Duodenal mucosa (tissue), 2 donors: Measurements from ENCODE around the gene SLC3A2.

Experiments used
- H3K27ac ChIP-seq: one replicate; pipeline ENCODE4 v1.7.0; 2013; ENCODE audit warnings: low read depth, low read length
- H3K27me3 ChIP-seq, 2 donors: one replicate each; pipeline ENCODE4 v1.7.0; 2013; ENCODE audit warnings: low read length in 2 of 2, control low read depth in 1 of 2; ENCODE audit not compliant: insufficient read depth in 2 of 2, control insufficient read depth in 1 of 2
- H3K36me3 ChIP-seq, 2 donors: one replicate each; pipeline ENCODE4 v1.7.0; 2013; ENCODE audit warnings: low read length in 2 of 2, control low read depth in 1 of 2; ENCODE audit not compliant: insufficient read depth in 2 of 2, control insufficient read depth in 1 of 2
- H3K4me1 ChIP-seq, 2 donors: one replicate each; pipeline ENCODE4 v1.7.0; 2013; ENCODE audit warnings: low read length in 2 of 2, control low read depth in 1 of 2; ENCODE audit not compliant: insufficient read depth in 2 of 2, control insufficient read depth in 1 of 2
- H3K4me3 ChIP-seq, 2 donors: one replicate each; pipeline ENCODE4 v1.7.0; 2013; ENCODE audit warnings: low read length in 2 of 2, low read depth in 1 of 2
- H3K9ac ChIP-seq, 2 donors: one replicate each; pipeline ENCODE4 v1.7.0; 2013; ENCODE audit warnings: low read length in 2 of 2, low read depth in 1 of 2
- H3K9me3 ChIP-seq, 2 donors: one replicate each; pipeline ENCODE4 v1.7.0; 2013; ENCODE audit warnings: low read length in 2 of 2, control low read depth in 1 of 2; ENCODE audit not compliant: control insufficient read depth in 1 of 2

The SLC3A2 gene

DNA sequence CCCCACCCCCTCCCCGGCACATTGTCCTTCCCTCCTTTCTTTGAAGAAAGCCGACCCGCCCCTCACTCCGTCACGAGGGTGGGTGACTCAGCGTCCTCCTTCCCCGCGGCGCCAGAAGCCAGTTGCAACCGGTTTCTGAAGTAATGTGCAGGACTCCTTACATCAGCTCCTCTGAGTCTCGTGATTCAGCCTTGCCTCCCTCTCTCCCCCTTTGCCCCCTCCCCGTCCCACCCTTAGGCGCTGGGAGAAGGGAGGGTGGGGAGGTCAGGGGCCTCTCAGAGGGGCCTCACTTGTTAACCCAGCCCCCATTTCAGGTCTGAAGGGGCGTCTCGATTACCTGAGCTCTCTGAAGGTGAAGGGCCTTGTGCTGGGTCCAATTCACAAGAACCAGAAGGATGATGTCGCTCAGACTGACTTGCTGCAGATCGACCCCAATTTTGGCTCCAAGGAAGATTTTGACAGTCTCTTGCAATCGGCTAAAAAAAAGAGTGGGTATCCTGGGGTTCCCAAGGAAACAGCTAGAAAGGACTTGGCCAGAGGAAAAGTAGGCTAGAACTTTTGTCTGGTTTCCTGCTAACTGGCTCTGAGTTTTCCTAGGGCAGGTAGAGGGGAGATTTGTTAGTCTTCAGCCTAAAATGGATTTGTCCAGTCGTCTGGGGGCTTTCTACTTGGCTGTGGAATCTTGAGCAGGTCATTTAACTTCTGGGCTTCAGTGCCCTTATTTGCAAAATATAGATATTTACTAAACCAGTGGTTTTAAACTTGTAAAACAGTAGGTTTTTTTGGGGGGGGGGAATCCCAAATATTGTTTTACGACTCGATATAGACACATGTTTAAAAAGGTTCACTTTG is 1.1 kb downstream of the SLC3A2 start:
- Histone ChIP-seq H3K27me3 (no peaks in the 10 kb centered on the region), H3K4me1 (peaks cover 35 to 46% of the 10 kb centered on the region in 2 donors), H3K9me3 (no peaks in the 10 kb centered on the region), H3K36me3 (peaks cover 29 to 45% of the 10 kb centered on the region in 2 donors), H3K9ac (peak overlapping the region; percentile 100), H3K27ac (peak overlapping the region; percentile 100), H3K4me3 (peak overlapping the region; percentile 93 to 99)

DNA sequence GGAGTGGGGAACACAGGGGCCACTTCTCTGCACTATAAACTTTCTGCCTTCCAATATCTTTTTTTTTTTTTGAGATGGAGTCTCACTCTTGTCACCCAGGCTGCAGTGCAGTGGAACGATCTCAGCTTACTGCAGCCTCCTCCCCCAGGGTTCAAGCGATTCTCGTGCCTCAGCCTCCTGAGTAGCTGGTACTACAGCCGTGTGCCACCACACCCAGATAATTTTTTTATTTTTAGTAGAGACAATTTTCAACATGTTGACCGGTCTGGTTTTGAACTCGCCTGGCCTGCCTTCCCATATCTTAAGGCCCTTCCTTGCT is 1.7 kb downstream of the SLC3A2 start:
- peaks cover 35 to 46% of the 10 kb centered on the region in 2 donors for H3K4me1 ChIP-seq
- H3K27me3 ChIP-seq: no peaks in the 10 kb centered on the region
- H3K9me3 ChIP-seq: no peaks in the 10 kb centered on the region
- peak overlapping the region; percentile 100 for H3K9ac ChIP-seq
- peak overlapping the region; percentile 93 to 99 for H3K4me3 ChIP-seq
- H3K36me3 ChIP-seq: peaks cover 29 to 51% of the 10 kb centered on the region in 2 donors
- H3K27ac ChIP-seq: no peak overlapping the region

DNA sequence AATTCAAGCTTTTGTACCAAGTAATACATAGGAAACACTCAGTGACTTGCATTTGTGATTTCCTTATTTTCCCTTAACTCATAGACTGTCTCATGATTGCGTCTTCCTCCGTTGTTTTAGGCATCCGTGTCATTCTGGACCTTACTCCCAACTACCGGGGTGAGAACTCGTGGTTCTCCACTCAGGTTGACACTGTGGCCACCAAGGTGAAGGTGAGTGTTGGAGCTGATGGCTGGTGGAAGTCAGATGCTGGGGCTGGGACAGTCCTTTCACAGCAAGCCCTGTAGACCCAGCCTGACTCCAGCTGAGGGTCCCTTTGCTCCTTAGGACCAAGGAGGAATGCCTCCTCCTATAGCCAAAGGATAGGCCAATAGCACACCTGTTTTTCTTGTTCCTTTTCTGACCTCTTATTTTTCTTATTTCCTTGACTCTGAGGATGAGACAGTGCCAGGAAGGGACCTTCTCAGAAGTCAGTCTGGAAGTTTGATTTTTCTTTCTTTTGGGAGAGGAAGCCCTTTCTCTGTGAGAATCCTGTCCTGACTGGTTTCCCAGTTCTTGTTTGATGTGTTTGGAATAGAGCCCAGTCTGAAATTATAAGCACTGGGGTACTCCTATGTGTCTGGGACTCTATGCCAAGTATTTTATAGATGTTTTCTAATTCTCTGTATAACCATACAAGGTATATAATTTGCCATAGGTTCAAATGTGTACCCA is 2.2 kb downstream of the SLC3A2 start:
- Histone ChIP-seq H3K27ac (peak overlapping the region; percentile 33), H3K4me1 (peaks cover 36 to 50% of the 10 kb centered on the region in 2 donors), H3K4me3 (peak overlapping the region; percentile 93 to 99), H3K9me3 (no peaks in the 10 kb centered on the region), H3K27me3 (no peaks in the 10 kb centered on the region), H3K9ac (peak overlapping the region; percentile 100), H3K36me3 (peaks cover 33 to 56% of the 10 kb centered on the region in 2 donors)

DNA sequence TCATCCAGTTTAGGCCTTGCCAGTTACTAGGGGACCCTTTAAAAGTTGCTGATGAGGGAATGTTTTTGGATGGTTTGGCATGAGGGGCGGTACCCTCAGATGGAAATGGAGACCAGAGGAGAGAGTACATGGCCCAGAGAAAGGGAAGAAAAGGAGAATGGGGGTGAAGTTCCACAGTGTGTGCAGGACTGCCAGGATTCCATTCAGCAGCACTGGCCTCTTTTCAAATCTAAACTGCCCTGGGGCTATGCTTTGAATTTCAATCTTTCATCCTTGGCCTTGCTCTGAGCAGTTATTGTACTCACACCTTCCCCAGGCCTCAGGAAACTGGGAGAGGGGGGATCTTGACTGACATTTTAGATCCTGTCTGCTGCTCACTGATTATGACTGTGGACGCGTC is 3.0 kb downstream of the SLC3A2 start:
- H3K27ac ChIP-seq: no peak overlapping the region
- peaks cover 40 to 63% of the 10 kb centered on the region in 2 donors for H3K36me3 ChIP-seq
- H3K9ac ChIP-seq: peak overlapping the region; percentile 5 to 100
- H3K9me3 ChIP-seq: no peaks in the 10 kb centered on the region
- peak overlapping the region in 1 of 2 donors; percentile 93 for H3K4me3 ChIP-seq
- H3K4me1 ChIP-seq: peaks cover 43 to 58% of the 10 kb centered on the region in 2 donors
- no peaks in the 10 kb centered on the region for H3K27me3 ChIP-seq

DNA sequence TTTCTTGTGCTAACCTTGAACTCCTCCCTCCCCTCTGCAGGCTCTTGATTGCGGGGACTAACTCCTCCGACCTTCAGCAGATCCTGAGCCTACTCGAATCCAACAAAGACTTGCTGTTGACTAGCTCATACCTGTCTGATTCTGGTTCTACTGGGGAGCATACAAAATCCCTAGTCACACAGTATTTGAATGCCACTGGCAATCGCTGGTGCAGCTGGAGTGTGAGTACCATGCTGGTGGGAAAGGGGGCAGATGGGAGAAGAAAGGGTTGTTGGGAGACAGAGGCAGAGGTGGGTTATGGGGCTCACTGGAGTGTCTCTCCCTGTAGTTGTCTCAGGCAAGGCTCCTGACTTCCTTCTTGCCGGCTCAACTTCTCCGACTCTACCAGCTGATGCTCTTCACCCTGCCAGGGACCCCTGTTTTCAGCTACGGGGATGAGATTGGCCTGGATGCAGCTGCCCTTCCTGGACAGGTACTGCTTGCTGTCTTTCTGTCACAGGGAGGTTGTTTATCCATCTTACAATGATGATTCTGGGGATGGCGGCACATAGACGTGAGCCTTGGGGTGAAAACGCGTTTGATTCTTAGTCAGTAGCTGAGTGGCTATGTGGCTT is 4.5 kb downstream of the SLC3A2 start:
- no peak overlapping the region for H3K27ac ChIP-seq
- no peaks in the 10 kb centered on the region for H3K9me3 ChIP-seq
- H3K27me3 ChIP-seq: no peaks in the 10 kb centered on the region
- H3K4me3 ChIP-seq: no peak overlapping the region
- H3K36me3 ChIP-seq: peaks cover 49 to 73% of the 10 kb centered on the region in 2 donors
- H3K9ac ChIP-seq: no peak overlapping the region
- peaks cover 49 to 61% of the 10 kb centered on the region in 2 donors for H3K4me1 ChIP-seq

DNA sequence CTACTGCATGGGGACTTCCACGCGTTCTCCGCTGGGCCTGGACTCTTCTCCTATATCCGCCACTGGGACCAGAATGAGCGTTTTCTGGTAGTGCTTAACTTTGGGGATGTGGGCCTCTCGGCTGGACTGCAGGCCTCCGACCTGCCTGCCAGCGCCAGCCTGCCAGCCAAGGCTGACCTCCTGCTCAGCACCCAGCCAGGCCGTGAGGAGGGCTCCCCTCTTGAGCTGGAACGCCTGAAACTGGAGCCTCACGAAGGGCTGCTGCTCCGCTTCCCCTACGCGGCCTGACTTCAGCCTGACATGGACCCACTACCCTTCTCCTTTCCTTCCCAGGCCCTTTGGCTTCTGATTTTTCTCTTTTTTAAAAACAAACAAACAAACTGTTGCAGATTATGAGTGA is 7.7 kb downstream of the SLC3A2 start:
- Histone ChIP-seq H3K4me3 (no peak overlapping the region), H3K27me3 (no peaks in the 10 kb centered on the region), H3K9ac (no peak overlapping the region), H3K27ac (no peak overlapping the region), H3K9me3 (no peaks in the 10 kb centered on the region), H3K36me3 (peaks cover 43 to 62% of the 10 kb centered on the region in 2 donors), H3K4me1 (peaks cover 45 to 65% of the 10 kb centered on the region in 2 donors)

DNA sequence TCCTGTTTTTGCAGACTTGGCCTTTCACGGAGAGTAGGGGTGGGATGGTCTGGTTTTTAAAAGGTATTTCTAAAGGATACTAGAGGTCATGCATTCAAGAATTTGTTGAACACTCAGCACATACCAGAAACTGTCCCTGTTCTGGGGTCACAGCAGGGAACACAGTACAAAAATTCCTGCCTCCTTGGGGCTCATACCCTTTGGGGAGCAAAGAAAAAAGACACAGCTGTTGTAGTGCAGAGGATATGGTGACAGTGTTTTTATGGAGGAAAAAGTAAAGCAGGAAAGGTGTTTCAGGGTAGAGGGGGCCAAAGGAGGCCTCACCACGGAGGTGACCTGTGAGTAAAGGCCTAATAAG is 8.4 kb downstream of the SLC3A2 start:
- Histone ChIP-seq H3K4me1 (peaks cover 38 to 58% of the 10 kb centered on the region in 2 donors), H3K9me3 (no peaks in the 10 kb centered on the region), H3K9ac (no peak overlapping the region), H3K27ac (no peak overlapping the region), H3K36me3 (peaks cover 36 to 55% of the 10 kb centered on the region in 2 donors), H3K4me3 (peak overlapping the region in 1 of 2 donors; percentile 18), H3K27me3 (no peaks in the 10 kb centered on the region)

DNA sequence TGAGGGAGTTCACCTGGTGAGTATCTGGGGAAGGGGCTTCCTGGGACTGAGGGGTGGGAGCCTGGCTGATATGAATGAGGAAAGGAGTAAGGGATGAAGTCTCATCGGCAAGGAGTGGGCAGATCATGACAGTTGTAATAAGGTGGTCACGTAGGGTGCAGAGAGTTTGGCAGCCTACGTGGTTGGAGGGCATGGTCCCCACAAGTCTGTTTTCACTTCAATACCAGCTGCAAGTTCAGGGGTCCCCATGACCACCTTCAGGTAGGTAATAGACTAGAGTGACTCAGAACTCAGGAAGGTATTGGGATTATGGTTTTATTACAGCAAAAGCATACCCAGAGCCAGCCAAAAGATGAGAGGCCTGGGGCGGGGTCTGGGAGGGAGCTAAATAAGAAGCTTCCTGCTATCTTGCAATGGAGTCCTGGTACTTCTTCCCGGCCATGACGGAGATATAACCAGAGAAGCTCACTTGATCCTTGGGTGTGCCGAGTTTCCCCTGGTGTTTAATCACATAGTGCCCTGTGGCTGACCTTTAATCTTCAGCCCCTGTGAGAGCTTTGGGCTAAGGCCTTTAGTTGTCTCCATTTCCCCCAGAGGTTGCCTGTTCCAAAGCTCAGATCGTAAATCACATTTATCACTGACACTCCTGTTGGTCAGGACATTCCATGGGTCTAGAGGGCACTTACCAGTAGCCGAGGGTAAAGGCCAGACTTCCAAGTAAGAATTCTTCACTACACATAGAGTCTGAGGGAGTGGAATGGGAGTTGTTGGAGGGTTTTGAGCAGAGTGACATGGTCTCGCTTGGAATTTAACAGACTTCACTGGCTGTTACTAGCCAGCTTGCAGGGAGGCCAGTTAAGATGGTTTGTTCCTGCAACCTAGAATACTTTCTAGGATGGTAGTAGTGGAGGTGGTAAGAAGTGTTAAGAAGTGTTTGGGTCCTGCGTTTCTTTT is 9.1 kb downstream of the SLC3A2 start:
- Histone ChIP-seq H3K27me3 (no peaks in the 10 kb centered on the region), H3K27ac (peak overlapping the region; percentile 11), H3K9ac (no peak overlapping the region), H3K9me3 (no peaks in the 10 kb centered on the region), H3K4me1 (peaks cover 37 to 54% of the 10 kb centered on the region in 2 donors), H3K4me3 (peak overlapping the region in 1 of 2 donors; percentile 18), H3K36me3 (peaks cover 31 to 49% of the 10 kb centered on the region in 2 donors)

DNA sequence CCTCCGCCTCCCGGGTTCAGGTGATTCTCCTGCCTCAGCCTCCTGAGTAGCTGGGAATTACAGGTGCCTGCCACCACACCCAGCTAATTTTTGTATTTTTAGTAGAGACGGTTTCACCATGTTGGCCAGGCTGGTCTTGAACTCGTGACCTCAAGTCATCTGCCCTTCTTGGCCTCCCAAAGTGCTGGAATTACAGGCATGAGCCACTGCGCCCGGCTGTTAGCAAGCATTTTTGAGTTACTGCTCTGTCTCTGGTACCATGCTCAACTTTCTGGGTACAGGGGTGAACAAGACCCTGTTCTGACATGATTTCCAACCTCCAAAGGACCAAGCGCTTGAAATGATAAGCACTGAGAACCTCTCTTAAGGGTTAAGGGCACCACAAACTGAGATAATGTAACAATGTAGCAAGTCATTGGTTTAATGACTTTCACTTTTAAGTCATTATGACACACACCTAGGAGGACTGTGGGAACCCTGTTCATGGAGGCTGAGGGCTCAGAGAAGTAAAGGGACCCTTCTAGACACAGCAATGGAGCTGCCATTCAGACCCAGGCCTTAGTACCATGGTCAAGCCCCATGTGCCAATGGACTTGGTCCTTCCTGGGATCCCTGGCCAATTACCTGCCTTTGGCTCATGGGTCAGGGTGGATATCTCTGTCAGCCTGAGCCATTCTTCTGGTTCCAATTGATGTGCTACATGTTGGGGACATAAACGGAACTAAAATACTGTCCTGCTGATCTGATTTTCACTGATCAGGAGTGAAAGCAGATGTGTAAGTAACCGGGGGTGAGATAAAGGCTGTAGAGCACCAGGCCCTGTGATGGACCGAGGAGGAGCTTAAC is 11.6 kb downstream of the SLC3A2 start:
- Histone ChIP-seq H3K36me3 (peaks cover 20 to 23% of the 10 kb centered on the region in 2 donors), H3K4me1 (peaks cover 32 to 41% of the 10 kb centered on the region in 2 donors), H3K9ac (no peak overlapping the region), H3K27me3 (no peaks in the 10 kb centered on the region), H3K4me3 (no peak overlapping the region), H3K9me3 (no peaks in the 10 kb centered on the region), H3K27ac (no peak overlapping the region)
